Occipital lobe (tissue), 2 donors: ENCODE data around the gene CEP104. TPM values are rescaled to one million over a fixed set of nuclear protein-coding genes. Genes with fewer than 3 reads are reported as not detected.

Experiments used
- DNase-seq: peaks from one replicate; lab custom pipeline; 2025; lab: John Stamatoyannopoulos, UW
- total RNA-seq: library from RNA; depleted of rRNA; stranded (reverse); fragments of >200 nt; gene quantifications from one replicate; pipeline ENCODE4 v1.2.3, GENCODE V29; 2014

Gene CEP104
- total RNA-seq, 1 donor from 2014 or later: 16.7 TPM

- peak; percentile 36 for DNase-seq
Measured at GRCh38 chr1:3778590-3779264, 78.3 kb downstream of the CEP104 start.

- DNase-seq: no peak
Measured at GRCh38 chr1:3777647-3778589, 79.1 kb downstream of the CEP104 start.

GRCh38 chr1:3777078-3777547 is 79.9 kb downstream of the CEP104 start:
- no peak for DNase-seq

- DNase-seq: no peak
Measured at GRCh38 chr1:3776231-3776961, 80.6 kb downstream of the CEP104 start.

GRCh38 chr1:3775490-3776230 is 81.4 kb downstream of the CEP104 start:
- no peak for DNase-seq

GRCh38 chr1:3774946-3775489 is 82.0 kb downstream of the CEP104 start:
- no peak for DNase-seq

- DNase-seq: no peak
Measured at GRCh38 chr1:3774276-3774945, 82.6 kb downstream of the CEP104 start.

GRCh38 chr1:3773572-3774275 is 83.3 kb downstream of the CEP104 start:
- DNase-seq: no peak

GRCh38 chr1:3772715-3773571 is 84.1 kb downstream of the CEP104 start, which contains the start of gene SMIM1:
Gene SMIM1, plus strand, starts transcription at chr1:3772749. Its CDS starts 2,625 bp downstream, at chr1:3775374.
- DNase-seq: no peak

- DNase-seq: peak; percentile 56
Measured at GRCh38 chr1:3772027-3772714, 84.8 kb downstream of the CEP104 start.

- no peak for DNase-seq
Measured at GRCh38 chr1:3771108-3772026, 85.6 kb downstream of the CEP104 start.

GRCh38 chr1:3770047-3770765 is 86.8 kb downstream of the CEP104 start:
- DNase-seq: no peak

- DNase-seq: no peak
Measured at GRCh38 chr1:3768811-3769390, 88.1 kb downstream of the CEP104 start.

GRCh38 chr1:3767328-3767925 is 89.6 kb downstream of the CEP104 start:
- DNase-seq: no peak
